ENCODE measurements around the gene MT1X.
A peak's percentile ranks its signal among the peaks of the same experiment; 100 is the strongest.
"Not testable (repeated sequence)": the region's sequence is repeated elsewhere in the genome, so short reads cannot be mapped to it uniquely, and the experiment has no call there.

MT1X gene

GRCh38 chr16:56657555-56658326, 24.5 kb upstream of the MT1X start, which contains the start of gene MT1F:
TSS of gene MT1F (plus strand) at chr16:56657959. CDS start at chr16:56658059, 100 bp downstream.
- DNase-seq, result peak in 10 of 14 donors; percentile 15 to 90 (median 36)

- DNase-seq, result no peak
These were observed 23.9 kb upstream of the MT1X start for GRCh38 chr16:56658327-56658875.

GRCh38 chr16:56662357-56663354, 19.6 kb upstream of the MT1X start:
- DNase-seq, result no peak

GRCh38 chr16:56664506-56664905, 17.8 kb upstream of the MT1X start:
- DNase-seq, result no peak

- DNase-seq, result not testable (repeated sequence)
These were observed 16.7 kb upstream of the MT1X start for GRCh38 chr16:56665286-56666261.

GRCh38 chr16:56667581-56668571, 14.4 kb upstream of the MT1X start, which contains the start of gene MT1G:
TSS of gene MT1G (minus strand) at chr16:56668065. CDS start at chr16:56667993, 72 bp downstream.
- peak in 3 of 14 donors; percentile 14 to 21 (median 21) for DNase-seq

GRCh38 chr16:56669005-56669839, 13.0 kb upstream of the MT1X start, which contains the start of gene MT1H:
TSS of gene MT1H (plus strand) at chr16:56669814. CDS start at chr16:56669885, 71 bp downstream.
- DNase-seq, result no peak

GRCh38 chr16:56669840-56670619, 12.2 kb upstream of the MT1X start:
- DNase-seq, result no peak

- no peak for DNase-seq
These were observed 11.7 kb upstream of the MT1X start for GRCh38 chr16:56670620-56670934.

- not testable (repeated sequence) for DNase-seq
These were observed 10.6 kb upstream of the MT1X start for GRCh38 chr16:56671691-56672090.

- DNase-seq, result not testable (repeated sequence)
These were observed 10.1 kb upstream of the MT1X start for GRCh38 chr16:56672171-56672570.

- no peak for DNase-seq
These were observed 9.3 kb upstream of the MT1X start for GRCh38 chr16:56672761-56673536.

- DNase-seq, result peak in 1 of 14 donors; percentile 31
These were observed 8.3 kb upstream of the MT1X start for GRCh38 chr16:56673921-56674320.

- DNase-seq, result not testable (repeated sequence)
These were observed 7.7 kb upstream of the MT1X start for GRCh38 chr16:56674570-56674969.

GRCh38 chr16:56675685-56676210, 6.5 kb upstream of the MT1X start:
- DNase-seq, result no peak

GRCh38 chr16:56677474-56677873, 4.8 kb upstream of the MT1X start:
- no peak for DNase-seq

GRCh38 chr16:56679078-56679730, 3.1 kb upstream of the MT1X start:
- DNase-seq, result no peak

All from C1 segment of cervical spinal cord (tissue), 14 donors.